DLD1 (cell line): ENCODE measurements around the gene CLEC16A.

Experiments used
- in situ Hi-C: cut with HindIII; loops from 2 replicates; pipeline ENCODE4 v1.10.0; 2017; ENCODE audit warnings: low sequenced_read_pairs

The CLEC16A gene

DNA sequence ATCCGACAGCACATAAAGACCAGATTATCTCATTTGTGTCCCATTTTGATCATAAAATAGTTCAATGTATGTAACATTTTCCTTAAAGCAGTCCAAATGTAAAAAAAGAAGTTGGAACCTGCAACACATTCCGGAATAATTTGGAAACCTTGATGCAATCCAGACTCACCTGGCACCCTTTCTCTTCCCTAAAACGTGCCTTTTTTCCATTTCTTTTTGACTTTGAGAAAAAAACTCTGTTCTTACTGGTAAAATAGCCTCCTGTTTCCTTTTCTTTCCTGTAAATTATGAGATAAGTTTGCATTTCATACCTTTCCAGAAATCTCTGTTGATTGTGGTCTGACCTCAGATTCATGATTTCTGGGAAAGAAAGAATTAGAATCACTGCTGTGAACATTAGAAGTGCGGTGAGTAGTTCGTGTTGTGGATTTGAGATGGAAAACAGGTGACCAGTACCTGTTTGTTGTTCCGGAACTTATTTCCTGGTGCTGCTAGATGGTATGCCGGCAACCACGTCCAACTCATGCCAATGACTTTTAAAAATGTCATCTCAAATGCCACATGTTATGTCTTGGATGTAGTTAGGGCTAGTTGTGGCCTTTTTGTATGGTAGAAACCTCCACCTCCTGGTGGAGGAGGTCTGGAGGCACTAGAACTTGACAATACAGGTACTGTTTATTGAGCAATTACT lies 203.5 kb downstream of the CLEC16A start:
- in situ Hi-C loops, result no loop called here

DNA sequence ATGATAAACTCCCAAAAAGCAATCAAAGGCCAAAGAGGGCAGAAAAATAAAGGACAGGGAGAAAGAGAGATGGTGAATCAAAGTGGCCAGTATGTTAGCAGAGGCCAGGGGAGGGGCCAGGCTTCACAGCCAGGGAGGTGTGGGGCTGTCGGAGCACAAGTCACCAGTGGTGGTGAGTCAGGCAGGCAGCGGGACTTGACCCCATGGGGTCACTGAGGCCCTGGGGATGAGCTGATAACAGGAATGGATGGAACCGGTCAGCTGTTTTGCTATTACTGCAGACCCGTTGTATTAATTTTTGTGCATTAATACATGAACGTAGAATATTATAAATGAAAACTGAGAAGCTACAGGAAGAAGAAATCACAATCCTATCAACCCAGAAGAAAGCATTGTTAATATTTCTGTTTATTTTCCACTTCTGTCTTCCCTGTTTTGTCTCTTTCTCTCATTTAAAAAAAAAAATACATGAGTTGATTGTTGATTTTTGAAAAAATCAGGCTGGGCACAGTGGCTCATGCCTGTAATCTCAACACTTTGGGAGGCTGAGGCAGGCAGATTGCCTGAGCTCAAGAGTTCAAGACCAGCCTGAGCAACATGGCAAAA lies 204.8 kb downstream of the CLEC16A start:
- in situ Hi-C loops, result no loop called here

GRCh38 chr16:11150190-11150589 lies 205.8 kb downstream of the CLEC16A start:
- in situ Hi-C loops, result loop anchor here (10.0 kb wide), 1 partner anchor 65 kb away; no protein-coding TSS in a partner anchor

DNA sequence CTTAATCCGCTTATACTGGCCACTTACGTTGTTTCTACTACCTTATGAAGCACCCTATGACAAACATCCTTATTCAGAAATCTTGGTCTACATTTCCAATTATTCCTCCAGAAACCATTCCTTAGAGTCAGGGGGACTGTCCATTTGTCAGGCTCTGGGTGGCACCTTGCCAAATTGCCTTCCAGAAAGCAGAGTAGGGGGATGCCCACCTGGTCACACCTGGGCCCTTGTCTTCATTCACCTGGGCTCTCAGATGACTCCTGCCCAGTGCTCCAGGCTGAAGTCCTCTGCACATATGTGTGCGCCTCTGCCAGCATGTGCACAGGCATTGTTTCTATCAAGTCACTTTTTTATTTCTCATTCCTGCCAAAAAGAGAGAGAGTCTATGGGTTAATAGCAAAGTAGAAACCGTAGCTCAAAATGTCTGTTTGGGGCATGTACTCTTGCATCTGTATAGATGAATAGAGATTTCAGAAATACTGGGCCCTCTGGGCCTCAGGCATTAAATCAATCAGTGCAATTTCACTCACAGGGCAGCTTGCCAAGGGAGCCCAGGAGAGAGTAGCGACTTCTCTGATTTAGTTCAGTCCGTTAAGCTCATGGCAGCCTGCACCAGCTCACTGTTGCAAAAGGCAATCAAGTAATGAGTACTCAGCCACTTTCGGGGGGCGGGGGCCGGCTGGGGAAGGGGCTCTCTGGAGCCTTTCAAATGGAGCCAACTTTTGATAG lies 207.0 kb downstream of the CLEC16A start:
- in situ Hi-C loops, result loop anchor here (10.0 kb wide), 1 partner anchor 67 kb away; no protein-coding TSS in a partner anchor

GRCh38 chr16:11151885-11152629 lies 207.7 kb downstream of the CLEC16A start:
- in situ Hi-C loops, result loop anchor here (10.0 kb wide), 1 partner anchor 67 kb away; no protein-coding TSS in a partner anchor

DNA sequence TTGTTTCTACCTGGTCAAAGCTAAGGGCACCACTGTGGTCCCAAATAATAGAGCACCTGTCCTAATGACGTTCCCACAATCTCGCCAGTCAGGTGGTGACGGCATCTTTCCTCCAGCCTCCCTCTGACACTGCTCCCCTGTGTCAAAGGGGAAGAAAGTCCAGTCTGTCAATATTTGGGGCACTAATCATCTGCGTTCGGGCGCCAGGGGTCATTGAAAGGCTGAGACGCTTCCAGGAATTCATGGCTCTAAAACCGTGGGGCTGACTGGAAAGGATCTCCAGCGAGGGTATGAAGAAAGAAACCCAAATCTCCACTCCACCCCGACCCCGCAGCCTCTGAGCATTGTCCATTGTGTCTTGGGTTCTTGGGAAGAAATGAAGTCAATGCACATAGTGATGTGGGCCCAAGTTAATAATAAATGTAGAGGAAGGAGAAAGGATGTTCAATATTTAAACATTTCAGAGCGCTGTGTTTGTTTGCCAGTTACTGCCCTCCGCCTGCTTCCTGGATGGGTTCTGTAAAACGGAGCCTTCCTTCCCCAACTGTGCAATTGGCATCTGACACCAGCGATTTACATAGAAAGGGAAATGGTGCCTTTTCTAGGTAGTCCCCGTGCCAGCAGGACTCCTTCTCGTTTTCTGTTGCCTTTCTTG lies 208.4 kb downstream of the CLEC16A start:
- in situ Hi-C loops, result loop anchor here (10.0 kb wide), 1 partner anchor 68 kb away; no protein-coding TSS in a partner anchor

GRCh38 chr16:11155284-11155806 lies 211.0 kb downstream of the CLEC16A start:
- in situ Hi-C loops, result loop anchor here (10.0 kb wide), 1 partner anchor 71 kb away; no protein-coding TSS in a partner anchor

- in situ Hi-C loops, result loop anchor here (10.0 kb wide), 1 partner anchor 72 kb away; no protein-coding TSS in a partner anchor
Measured at GRCh38 chr16:11156401-11156800, 212.0 kb downstream of the CLEC16A start.

DNA sequence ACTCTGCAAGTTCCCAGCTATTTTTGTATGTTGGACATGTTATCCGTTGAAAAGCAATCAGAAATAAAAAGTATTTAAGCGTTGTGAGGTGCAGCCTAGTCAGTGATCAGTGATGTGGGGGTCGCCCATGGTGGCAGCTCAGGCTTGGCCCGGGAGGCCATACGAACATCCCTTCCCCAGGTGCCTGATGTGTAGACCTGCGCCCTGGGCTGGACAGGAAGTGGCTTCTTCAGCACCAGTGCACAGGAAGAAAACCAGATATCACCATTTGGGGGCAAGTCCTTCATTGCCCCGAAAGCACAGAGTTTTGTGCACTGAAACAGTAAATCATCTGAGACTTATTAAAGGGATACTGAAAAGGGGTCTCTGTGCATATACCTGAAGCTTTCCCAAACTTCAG lies 212.8 kb downstream of the CLEC16A start:
- in situ Hi-C loops, result loop anchor here (10.0 kb wide), 1 partner anchor 72 kb away; no protein-coding TSS in a partner anchor

DNA sequence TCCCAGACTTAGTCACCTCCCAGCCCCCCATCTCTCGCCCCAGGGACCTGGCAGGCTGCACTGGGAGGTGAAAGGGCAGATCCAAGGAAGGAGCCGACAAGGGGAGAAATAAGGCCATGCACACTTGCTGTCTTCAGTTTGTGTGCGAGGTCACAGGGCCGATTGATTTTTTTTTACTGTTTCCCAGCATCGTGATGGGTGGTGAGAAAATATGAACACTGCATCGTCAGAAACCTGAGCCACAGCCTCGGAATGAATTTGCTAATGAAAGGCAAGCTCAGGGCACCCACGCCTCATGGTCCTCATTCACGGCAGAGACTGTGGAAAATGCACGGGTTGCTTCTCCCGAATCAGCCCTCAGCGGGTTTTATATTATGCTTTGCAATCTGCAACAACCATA lies 213.7 kb downstream of the CLEC16A start:
- in situ Hi-C loops, result loop anchor here (10.0 kb wide), 1 partner anchor 73 kb away; no protein-coding TSS in a partner anchor

GRCh38 chr16:11159282-11159681 lies 214.9 kb downstream of the CLEC16A start:
- in situ Hi-C loops, result loop anchor here (10.0 kb wide), 1 partner anchor 74 kb away; no protein-coding TSS in a partner anchor

GRCh38 chr16:11160676-11161115 lies 216.3 kb downstream of the CLEC16A start:
- in situ Hi-C loops, result no loop called here

DNA sequence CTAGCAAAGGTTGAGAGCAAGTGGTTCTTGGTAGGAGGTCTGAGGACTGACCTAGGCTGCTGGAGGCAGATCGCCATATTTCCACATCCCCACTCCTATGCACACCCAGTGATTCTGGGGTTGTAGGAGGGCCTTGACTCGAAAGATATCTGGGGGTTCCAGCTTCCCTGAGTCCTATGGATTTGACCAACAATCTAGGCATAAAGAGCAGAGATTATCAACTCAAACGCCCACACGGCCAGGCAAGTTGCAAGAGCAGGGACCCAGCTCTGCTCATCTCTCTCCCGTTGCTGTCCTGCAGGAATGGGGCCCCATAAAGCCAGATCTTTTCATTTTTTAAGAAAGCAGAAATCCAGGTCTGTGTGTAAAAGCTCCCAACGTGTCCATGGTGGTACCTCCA lies 217.1 kb downstream of the CLEC16A start:
- in situ Hi-C loops, result no loop called here

DNA sequence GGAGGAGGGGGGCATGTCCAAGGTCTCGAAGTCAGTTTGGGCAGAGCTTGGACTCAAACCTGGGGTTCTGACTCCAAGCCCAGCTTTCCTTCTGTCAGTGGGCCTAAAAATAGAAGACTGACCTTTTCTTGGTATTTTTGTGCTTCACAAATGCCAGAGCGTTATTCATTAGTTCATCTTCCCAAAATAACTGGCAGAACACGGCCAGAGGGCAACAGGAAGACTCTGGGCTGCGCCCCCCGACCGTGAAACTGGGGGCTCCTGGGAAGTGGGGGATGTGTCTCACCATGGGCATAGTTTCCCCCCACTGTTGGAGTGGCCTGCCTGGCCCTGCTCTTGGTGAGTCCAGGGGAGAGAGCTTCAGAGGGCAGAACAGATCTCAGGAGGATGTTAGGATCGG lies 217.6 kb downstream of the CLEC16A start:
- in situ Hi-C loops, result no loop called here

DNA sequence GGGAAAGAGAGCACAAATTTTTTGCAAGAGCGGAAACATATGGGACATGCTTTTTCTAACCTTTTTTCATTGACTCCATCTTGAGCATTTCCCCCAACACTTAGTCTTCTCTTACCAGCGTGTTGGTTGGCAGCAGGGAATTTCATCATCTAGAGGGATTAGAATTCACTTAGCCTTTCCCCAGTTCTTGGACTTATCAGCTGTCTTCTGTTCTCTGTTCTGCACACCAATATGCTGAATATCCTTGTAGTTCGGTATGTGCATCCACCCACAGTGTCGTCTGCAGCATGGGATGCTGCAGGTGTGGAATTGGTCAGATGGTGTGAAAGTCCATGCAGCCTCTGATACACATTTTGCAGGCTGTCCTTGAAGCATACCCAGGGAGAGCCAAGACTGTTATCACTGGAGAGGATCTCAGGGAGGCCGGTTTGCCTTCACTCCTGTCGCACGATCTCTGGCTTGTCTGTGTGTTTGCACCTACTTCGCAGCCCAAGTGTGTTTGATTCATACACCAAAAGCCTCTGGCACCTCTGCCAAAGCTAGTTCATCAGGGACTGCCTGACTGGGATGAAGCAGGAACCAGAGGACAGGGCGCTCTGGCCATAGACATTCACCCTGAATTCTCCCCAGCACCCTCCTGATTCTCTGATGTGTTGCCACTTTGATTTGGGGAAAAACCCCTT lies 218.4 kb downstream of the CLEC16A start:
- in situ Hi-C loops, result no loop called here

GRCh38 chr16:11163761-11164261 lies 219.4 kb downstream of the CLEC16A start:
- in situ Hi-C loops, result no loop called here

DNA sequence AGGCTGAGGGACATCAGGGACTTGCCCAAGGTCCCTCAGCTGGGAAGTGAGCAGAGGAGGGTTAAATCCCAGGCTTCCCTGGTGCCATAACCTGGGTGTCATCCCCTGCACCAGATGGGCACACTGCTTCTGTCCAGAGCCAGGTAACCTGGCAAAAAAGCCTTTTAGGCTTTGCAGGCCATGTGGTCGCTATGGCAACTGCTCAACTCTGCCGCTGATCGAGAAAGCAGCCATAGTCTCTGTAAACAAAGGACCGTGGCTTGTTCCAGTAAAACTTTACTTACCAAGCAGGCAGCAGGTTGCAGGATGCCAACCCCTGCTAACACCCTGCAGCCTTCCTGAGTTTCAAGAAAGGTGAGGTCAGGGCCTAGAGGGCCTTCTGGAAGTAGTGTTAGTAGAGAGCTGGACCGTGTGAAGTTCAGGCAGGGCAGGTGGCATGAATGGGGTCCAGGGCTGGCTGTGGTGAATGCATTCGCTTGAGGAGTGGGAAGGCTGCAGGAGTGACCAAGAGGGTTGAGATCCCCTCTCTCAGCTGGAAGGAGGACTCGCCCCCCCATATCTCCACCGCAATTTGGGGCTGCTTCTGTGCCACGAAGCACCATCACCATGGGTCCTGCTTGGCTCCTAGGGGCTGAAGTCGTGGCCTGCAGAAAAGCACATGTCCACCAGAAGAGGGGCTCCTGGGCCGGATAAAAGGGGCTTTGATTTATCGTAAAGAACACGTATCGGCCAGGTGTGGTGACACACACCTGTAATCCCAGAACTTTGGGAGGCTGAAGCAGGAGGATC lies 220.3 kb downstream of the CLEC16A start:
- in situ Hi-C loops, result no loop called here

DNA sequence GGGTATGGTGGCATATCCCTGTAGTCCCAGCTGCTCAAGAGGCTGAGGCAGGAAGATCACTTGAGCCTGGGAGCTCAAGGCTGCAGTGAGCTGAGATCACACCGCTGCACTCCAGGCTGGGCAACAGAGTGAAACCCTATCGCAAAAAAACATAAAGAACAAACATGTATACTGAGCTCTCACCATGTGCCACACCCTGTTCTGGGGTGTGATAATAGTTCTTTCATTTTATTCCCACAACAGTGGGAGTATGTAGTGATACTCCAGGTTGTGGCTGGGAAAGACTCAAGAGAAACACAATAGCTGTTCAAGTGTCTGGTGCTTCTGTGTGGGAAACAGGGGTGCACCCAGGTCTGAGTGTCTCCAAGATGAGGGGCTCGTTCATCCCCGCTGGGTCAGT lies 221.0 kb downstream of the CLEC16A start:
- in situ Hi-C loops, result no loop called here
